ENCODE data around the gene EDC3. TPM values are rescaled to one million over a fixed set of nuclear protein-coding genes. Genes with fewer than 3 reads are reported as not detected.

EDC3 gene
- total RNA-seq, 1 donor from 2014 or later = 42.9 TPM

DNA sequence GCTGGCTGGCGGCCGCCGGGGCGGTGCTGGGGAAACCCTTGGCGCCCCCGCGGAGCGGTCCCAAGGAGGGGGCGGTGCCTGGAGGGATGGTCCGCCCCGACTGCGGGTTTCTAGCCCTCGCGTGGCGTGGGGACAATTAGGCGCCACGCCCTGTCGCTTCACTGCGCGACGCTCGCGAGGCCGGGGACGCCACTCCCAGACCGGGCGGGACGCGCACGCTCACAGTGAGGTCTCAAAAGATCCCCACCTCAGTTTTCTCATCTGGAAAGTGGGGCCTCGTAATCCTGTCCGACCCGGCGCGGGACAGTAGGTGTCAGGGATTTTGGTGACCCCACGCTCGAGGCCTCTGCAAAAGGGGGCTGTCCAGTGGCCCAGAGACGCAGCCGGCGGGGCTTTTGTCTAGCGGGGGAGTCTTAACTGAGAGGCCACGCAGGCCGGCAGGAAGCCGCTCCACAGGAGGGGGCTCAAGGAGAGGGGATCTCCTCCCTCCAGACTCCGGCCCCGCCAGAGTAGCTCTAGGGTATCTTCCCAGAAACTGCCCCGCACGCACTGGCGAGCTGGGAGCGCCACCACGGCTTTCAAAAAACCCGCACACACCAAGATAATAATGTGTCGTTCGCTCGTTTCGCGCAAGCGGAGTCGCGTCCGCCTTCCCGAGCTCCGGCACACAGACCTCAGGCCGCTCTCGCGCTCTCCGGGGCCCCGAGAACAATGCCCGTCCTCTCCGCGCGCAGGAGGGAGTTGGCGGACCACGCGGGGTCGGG, 80.9 kb downstream of the EDC3 start:
- DNase-seq (ENCODE audit: extremely low spot score, unreplicated experiment) = peak; percentile 91
- H3K4me1 Mint-ChIP-seq (ENCODE audit: unreplicated experiment) = peaks cover 21% of the 10 kb centered on the region
- peaks cover 2% of the 10 kb centered on the region for H3K27me3 Mint-ChIP-seq (ENCODE audit: unreplicated experiment)
- H3K27ac Mint-ChIP-seq (ENCODE audit: unreplicated experiment) = peak overlapping the region; percentile 93
- H3K4me3 Mint-ChIP-seq (ENCODE audit: unreplicated experiment) = peak overlapping the region; percentile 90
- H3K36me3 Mint-ChIP-seq (ENCODE audit: unreplicated experiment) = peaks cover 1% of the 10 kb centered on the region
- no peaks in the 10 kb centered on the region for H3K9me3 Mint-ChIP-seq (ENCODE audit: unreplicated experiment)
- TF ChIP-seq, protein P1, sequence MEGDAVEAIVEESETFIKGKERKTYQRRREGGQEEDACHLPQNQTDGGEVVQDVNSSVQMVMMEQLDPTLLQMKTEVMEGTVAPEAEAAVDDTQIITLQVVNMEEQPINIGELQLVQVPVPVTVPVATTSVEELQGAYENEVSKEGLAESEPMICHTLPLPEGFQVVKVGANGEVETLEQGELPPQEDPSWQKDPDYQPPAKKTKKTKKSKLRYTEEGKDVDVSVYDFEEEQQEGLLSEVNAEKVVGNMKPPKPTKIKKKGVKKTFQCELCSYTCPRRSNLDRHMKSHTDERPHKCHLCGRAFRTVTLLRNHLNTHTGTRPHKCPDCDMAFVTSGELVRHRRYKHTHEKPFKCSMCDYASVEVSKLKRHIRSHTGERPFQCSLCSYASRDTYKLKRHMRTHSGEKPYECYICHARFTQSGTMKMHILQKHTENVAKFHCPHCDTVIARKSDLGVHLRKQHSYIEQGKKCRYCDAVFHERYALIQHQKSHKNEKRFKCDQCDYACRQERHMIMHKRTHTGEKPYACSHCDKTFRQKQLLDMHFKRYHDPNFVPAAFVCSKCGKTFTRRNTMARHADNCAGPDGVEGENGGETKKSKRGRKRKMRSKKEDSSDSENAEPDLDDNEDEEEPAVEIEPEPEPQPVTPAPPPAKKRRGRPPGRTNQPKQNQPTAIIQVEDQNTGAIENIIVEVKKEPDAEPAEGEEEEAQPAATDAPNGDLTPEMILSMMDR (IDR thresholded peaks at IDR 0.05) = no peak

DNA sequence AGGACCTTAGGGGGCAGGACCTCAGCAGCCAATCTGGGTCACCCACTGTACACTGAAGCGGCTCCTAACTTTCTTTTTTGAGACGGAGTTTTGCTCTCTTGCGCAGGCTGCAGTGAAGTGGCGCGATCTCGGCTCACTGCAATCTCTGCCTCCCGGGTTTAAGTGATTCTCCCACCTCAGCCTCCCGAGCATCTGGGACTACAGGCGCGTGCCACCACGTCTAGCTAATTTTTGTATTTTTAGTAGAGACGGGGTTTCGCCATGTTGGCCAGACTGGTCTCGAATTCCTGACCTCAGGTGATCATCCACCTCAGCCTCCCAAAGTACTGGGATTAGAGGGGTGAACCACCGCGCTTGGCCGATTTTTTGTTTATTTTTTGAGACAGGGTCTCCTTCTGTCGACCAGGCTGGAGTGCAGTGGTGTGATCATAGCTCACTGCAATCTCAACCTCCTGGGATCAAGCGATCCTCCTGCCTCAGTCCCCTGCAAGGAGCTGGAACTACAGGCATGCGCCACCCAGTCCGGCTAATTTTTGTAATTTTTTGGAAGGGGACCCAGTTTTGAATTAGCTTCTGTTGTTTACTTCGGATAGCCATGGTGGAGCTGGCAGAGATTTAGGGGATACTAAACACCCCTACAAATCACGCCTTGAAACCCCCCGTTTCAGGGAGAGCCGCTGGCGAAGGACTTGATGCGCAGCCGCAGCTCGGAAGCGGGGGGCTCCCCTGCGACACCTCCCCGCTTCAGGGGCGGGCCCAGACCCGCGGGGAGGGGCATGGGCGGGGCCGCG, 81.7 kb downstream of the EDC3 start:
- DNase-seq (ENCODE audit: extremely low spot score, unreplicated experiment) = no peak
- Mint-ChIP-seq H3K4me3 (ENCODE audit: unreplicated experiment) (peak overlapping the region; percentile 64), H3K36me3 (ENCODE audit: unreplicated experiment) (no peaks in the 10 kb centered on the region), H3K27ac (ENCODE audit: unreplicated experiment) (peak overlapping the region; percentile 60), H3K27me3 (ENCODE audit: unreplicated experiment) (peaks cover 5% of the 10 kb centered on the region), H3K4me1 (ENCODE audit: unreplicated experiment) (peaks cover 21% of the 10 kb centered on the region), H3K9me3 (ENCODE audit: unreplicated experiment) (no peaks in the 10 kb centered on the region)
- TF ChIP-seq, protein P1 (IDR thresholded peaks at IDR 0.05) = no peak

DNA sequence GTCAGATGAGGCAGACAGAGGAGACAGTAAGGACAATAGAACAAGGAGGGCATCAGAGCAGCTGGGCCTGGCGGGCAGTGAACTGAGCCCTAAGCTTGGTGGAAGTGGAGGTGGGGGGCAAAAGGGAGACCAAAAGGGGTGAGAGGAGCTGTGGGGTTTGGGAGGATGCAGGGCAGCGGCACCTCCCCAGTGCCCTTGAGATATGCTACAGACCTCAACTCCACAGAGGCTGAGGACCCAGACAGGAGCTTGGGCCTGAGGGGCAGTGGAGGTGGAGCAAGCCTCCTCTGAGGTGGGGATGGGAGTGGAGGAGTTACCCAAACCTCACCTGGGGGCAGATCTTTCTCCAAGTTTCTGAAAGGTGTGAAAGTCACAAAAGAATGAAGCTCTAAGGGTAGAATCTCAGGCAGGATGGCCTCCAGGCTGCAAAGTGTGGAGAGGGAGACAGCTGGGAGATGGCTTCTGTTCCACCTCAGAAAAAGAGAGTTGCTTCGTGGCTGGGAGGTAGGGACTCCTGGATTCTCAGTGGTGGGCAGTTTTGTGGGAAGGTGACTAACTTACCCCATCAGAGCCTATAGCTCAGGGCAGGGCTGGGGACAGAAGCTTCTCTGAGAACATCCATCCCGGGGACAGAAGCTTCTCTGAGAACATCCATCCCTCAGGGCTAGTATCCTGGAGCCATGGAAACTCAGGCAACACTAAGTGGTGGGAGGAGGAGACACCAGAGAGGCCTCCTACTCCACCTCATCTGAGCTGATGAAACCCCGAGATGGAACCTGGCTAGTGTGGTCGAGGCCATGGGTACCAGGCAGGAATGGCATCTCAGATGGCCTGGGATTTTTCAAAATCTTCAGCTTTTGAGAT, 82.5 kb downstream of the EDC3 start:
- H3K27me3 Mint-ChIP-seq (ENCODE audit: unreplicated experiment) = peaks cover 9% of the 10 kb centered on the region
- no peak for DNase-seq (ENCODE audit: extremely low spot score, unreplicated experiment)
- TF ChIP-seq, protein P1 (IDR thresholded peaks at IDR 0.05) = no peak
- no peaks in the 10 kb centered on the region for H3K9me3 Mint-ChIP-seq (ENCODE audit: unreplicated experiment)
- peak overlapping the region; percentile 29 for H3K4me3 Mint-ChIP-seq (ENCODE audit: unreplicated experiment)
- no peak overlapping the region for H3K27ac Mint-ChIP-seq (ENCODE audit: unreplicated experiment)
- H3K36me3 Mint-ChIP-seq (ENCODE audit: unreplicated experiment) = no peaks in the 10 kb centered on the region
- peaks cover 21% of the 10 kb centered on the region for H3K4me1 Mint-ChIP-seq (ENCODE audit: unreplicated experiment)

- H3K4me3 Mint-ChIP-seq (ENCODE audit: unreplicated experiment) = no peak overlapping the region
Measured at GRCh38 chr15:74612677-74613076, 83.1 kb downstream of the EDC3 start.

More at GRCh38 chr15:74612677-74613076, 83.1 kb downstream of the EDC3 start:
- Mint-ChIP-seq H3K27ac (ENCODE audit: unreplicated experiment) (no peak overlapping the region), H3K27me3 (ENCODE audit: unreplicated experiment) (peaks cover 15% of the 10 kb centered on the region), H3K9me3 (ENCODE audit: unreplicated experiment) (no peaks in the 10 kb centered on the region), H3K36me3 (ENCODE audit: unreplicated experiment) (no peaks in the 10 kb centered on the region), H3K4me1 (ENCODE audit: unreplicated experiment) (peaks cover 18% of the 10 kb centered on the region)
- TF ChIP-seq, protein P1 (IDR thresholded peaks at IDR 0.05) = no peak
- DNase-seq (ENCODE audit: extremely low spot score, unreplicated experiment) = no peak
